ENCODE data around the gene IDH3G.
A peak's percentile ranks its signal among the peaks of the same experiment; 100 is the strongest.

Gene IDH3G

GRCh38 chrX:153771415-153772315 lies 22.5 kb downstream of the IDH3G start:
- no peak for DNase-seq

- no peak for DNase-seq
Measured at GRCh38 chrX:153770601-153771414, 23.4 kb downstream of the IDH3G start.

- DNase-seq, result no peak
Measured at GRCh38 chrX:153769865-153770600, 24.1 kb downstream of the IDH3G start.

GRCh38 chrX:153769158-153769864 lies 24.9 kb downstream of the IDH3G start:
- no peak for DNase-seq

GRCh38 chrX:153768311-153769157 lies 25.6 kb downstream of the IDH3G start:
- DNase-seq, result no peak

- no peak for DNase-seq
Measured at GRCh38 chrX:153767674-153768055, 26.5 kb downstream of the IDH3G start.

- no peak for DNase-seq
Measured at GRCh38 chrX:153766871-153767673, 27.1 kb downstream of the IDH3G start.

GRCh38 chrX:153766098-153766817 lies 27.9 kb downstream of the IDH3G start:
- peak in 1 of 2 donors; percentile 66 for DNase-seq

GRCh38 chrX:153765138-153766079 lies 28.8 kb downstream of the IDH3G start:
- DNase-seq, result peak; percentile 89 to 95

GRCh38 chrX:153764786-153765137 lies 29.4 kb downstream of the IDH3G start:
- DNase-seq, result no peak

- peak; percentile 71 to 72 for DNase-seq
Measured at GRCh38 chrX:153763989-153764755, 30.0 kb downstream of the IDH3G start, which contains the start of gene PLXNB3. PLXNB3 (plus strand) TSS chrX:153764249; CDS start chrX:153765536, 1,287 bp downstream.

GRCh38 chrX:153763298-153763932 lies 30.8 kb downstream of the IDH3G start:
- no peak for DNase-seq

GRCh38 chrX:153762626-153763173 lies 31.5 kb downstream of the IDH3G start:
- no peak for DNase-seq

GRCh38 chrX:153761863-153762262 lies 32.3 kb downstream of the IDH3G start:
- DNase-seq, result no peak

- DNase-seq, result no peak
Measured at GRCh38 chrX:153755136-153755535, 39.0 kb downstream of the IDH3G start.

- DNase-seq, result no peak
Measured at GRCh38 chrX:153750127-153750774, 43.9 kb downstream of the IDH3G start.
